Measurements from ENCODE around the gene THOC6. TPM values are rescaled to one million over a fixed set of nuclear protein-coding genes. Genes with fewer than 3 reads are reported as not detected.

The THOC6 gene
- total RNA-seq, 1 experiment from 2014 or later = 68.2 TPM

GRCh38 chr16:2982402-2982801, 41.4 kb upstream of the THOC6 start:
- peak overlapping the region; percentile 87 to 90; a peak in 3 of 5 replicates for H3K4me3 Mint-ChIP-seq
- H3K4me2 ChIP-seq (ENCODE audit: insufficient read depth, insufficient read length, low read length) = no peak overlapping the region

More at GRCh38 chr16:2982402-2982801, 41.4 kb upstream of the THOC6 start:
- Histone ChIP-seq H3K23me2 (ENCODE audit: insufficient read length, low read depth, low read length, poor library complexity, severe bottlenecking) (peaks cover 9% of the 10 kb centered on the region), H3K27ac (ENCODE audit: insufficient read length, low read depth, low read length) (no peak overlapping the region), H3K4ac (ENCODE audit: low read depth, low read length) (no peak overlapping the region), H2BK5ac (ENCODE audit: insufficient read length, low read length) (no peak overlapping the region), H3K9me3 (ENCODE audit: control insufficient read depth, low read depth, low read length) (no peaks in the 10 kb centered on the region), H3K56ac (ENCODE audit: insufficient read length, low read depth, low read length) (no peak overlapping the region), H3K27me3 (ENCODE audit: insufficient read depth, low read length) (no peaks in the 10 kb centered on the region), H3K79me2 (ENCODE audit: insufficient read depth, low read length) (no peaks in the 10 kb centered on the region; the same call in 1 of the 2 replicates), H4K5ac (ENCODE audit: insufficient read length, low read depth, low read length) (no peak overlapping the region), H2BK120ac (ENCODE audit: low read depth, low read length, poor library complexity, severe bottlenecking) (no peak overlapping the region), H4K8ac (replicated peaks; ENCODE audit: insufficient read length, low read depth, low read length) (no peak overlapping the region), H2AFZ (ENCODE audit: low read length) (no peak overlapping the region), H3K79me1 (ENCODE audit: insufficient read depth, low read depth, low read length, poor library complexity, severe bottlenecking) (no peaks in the 10 kb centered on the region), H3K4me1 (ENCODE audit: insufficient read depth, low read length) (no peaks in the 10 kb centered on the region), H3K18ac (ENCODE audit: insufficient read length, low read depth, low read length) (no peak overlapping the region), H3K9ac (ENCODE audit: extremely low read depth, insufficient read length, low read length) (no peak overlapping the region), H4K91ac (ENCODE audit: insufficient read length, low read depth, low read length) (no peak overlapping the region), H2AK5ac (ENCODE audit: insufficient read length, low read length) (no peak overlapping the region), H3T11ph (ENCODE audit: low read length) (no peak overlapping the region), H4K20me1 (ENCODE audit: control insufficient read depth, insufficient read depth, insufficient read length) (no peaks in the 10 kb centered on the region), H2BK15ac (ENCODE audit: low read depth, low read length) (no peak overlapping the region), H3K14ac (ENCODE audit: insufficient read depth, low read length) (no peak overlapping the region), H3K23ac (ENCODE audit: insufficient read length, low read depth, low read length) (no peak overlapping the region), H2BK12ac (ENCODE audit: insufficient read length, low read depth, low read length) (no peak overlapping the region), H2BK20ac (ENCODE audit: low read depth, low read length, poor library complexity, severe bottlenecking) (no peak overlapping the region)
- no CpG with 5 or more reads among the region's 5 CpGs for whole genome bisulfite sequencing (ENCODE audit: extremely low coverage, insufficient read length, low lambda C conversion rate)
- Mint-ChIP-seq H3K4me1 (peaks cover 26 to 31% of the 10 kb centered on the region in 2 experiments), H3K27ac (peak overlapping the region in 2 of 3 experiments; percentile 90 to 99; a peak in 5 of 7 replicates), H3K9me3 (no peaks in the 10 kb centered on the region), H3K27me3 (ENCODE audit: low read depth) (peaks cover 6% of the 10 kb centered on the region), H3K36me3 (ENCODE audit: insufficient read depth in 1 of 3, low read depth in 3 of 3) (peaks cover 5 to 10% (median 7%) of the 10 kb centered on the region in 3 experiments; a peak in 6 of 7 replicates)
- no peak for DNase-seq
- TF ChIP-seq CTCF (conservative IDR thresholded peaks at IDR 0.05) = no peak

All from H9 (cell line).